ENCODE data around the gene RNF212B. TPM values are rescaled to one million over a fixed set of nuclear protein-coding genes. Genes with fewer than 3 reads are reported as not detected.

Gene RNF212B
- total and polyA plus RNA-seq, 2 experiments from 2014 or later, result not detected

DNA sequence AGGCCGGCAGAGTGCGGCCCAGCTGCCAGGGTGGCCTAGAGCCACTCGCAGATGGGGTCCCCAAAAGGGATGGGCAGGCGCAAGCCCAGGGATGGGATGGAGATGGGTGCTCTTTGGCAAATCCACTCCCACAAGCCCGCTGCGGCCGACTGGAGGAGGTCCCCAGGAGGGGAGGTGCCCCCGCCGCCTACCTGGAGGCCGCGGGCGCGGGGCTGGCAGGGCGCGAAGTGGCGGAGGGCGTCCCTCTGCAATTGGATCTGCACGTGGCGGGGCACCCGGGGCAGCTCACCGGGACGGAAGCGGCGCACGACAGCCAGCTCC is 64.2 kb downstream of the RNF212B start:
- Histone ChIP-seq H2AFZ (peak overlapping the region; percentile 91), H3K27me3 (replicated peaks; ENCODE audit: insufficient read depth) (no peaks in the 10 kb centered on the region), H3K79me2 (ENCODE audit: insufficient read depth) (peaks cover 3% of the 10 kb centered on the region), H3F3A (ENCODE audit: insufficient read depth) (peaks cover 43% of the 10 kb centered on the region), H3K4me3 (peak overlapping the region; percentile 87), H3K4me1 (ENCODE audit: insufficient read depth) (peaks cover 29% of the 10 kb centered on the region), H3K9me3 (ENCODE audit: low read depth) (no peaks in the 10 kb centered on the region), H3K9me2 (ENCODE audit: insufficient read depth) (no peaks in the 10 kb centered on the region), H4K20me1 (ENCODE audit: insufficient read depth) (no peaks in the 10 kb centered on the region), H3K27ac (peak overlapping the region; percentile 86), H3K36me3 (ENCODE audit: low read depth) (no peaks in the 10 kb centered on the region), H3K4me2 (ENCODE audit: unreplicated experiment) (peak overlapping the region; percentile 89), H3K9ac (peak overlapping the region; percentile 91)
- 1 to 2% methylated on average over 11 to 16 of the region's 25 CpGs for WGBS, 2 experiments (ENCODE audit: low coverage in 1 of 2, low lambda C conversion rate in 2 of 2, missing lambda C conversion rate in 2 of 2)
- no peak for DNase-seq
- TF ChIP-seq EZH2phosphoT487 (IDR thresholded peaks at IDR 0.05; ENCODE audit: insufficient read depth, low read depth), result no peak
- in situ Hi-C loops (cut with MboI), result no loop called here

DNA sequence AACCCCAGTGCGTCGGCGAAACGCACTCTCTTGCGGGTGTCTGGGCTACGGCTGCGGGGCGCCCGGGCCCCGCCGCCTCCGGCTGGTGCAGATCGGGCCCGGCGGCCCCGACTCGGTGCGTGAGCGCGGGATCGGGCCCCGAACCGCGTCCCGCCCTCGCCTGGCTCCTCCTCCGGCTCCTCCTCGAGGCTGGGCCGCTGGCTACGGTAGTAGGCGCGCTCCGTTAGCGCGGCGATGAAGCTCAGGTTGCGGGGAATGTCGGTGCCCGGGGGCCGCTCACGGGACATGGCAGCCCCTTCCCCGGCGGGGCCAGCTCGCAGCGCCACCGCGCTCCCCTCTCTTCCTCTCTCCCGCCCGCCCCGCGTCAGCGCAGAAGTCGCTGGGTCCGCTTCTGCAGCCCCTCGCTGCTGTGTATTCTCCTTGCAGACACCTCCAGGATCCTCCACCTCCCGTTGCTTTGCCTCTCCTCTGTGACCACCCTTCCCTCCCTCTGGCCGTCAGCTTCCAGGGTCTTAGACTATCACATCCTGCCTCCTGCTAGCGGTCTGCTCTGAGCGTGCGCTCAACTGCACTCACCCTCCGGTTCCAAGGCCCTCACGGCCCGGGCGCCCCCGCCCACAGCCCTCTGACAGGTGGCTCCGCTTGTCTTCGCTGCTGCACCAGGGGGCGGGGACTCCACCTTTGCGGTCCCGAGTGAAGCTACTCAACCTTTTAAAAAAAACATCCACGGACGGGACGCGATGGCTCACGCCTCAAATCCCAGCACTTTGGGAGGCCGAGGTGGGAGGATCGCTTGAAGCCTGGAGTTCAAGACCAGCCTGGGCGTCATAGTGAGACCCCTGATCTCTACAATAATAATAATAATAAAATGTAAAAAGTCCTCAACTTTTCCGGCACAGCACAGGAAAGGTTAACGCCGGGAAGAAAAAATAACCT is 64.8 kb downstream of the RNF212B start, which contains the start of gene PPP1R3E:
PPP1R3E (minus strand) TSS at position 570 of the 936 bp plus-strand sequence; CDS start at position 287, 283 bp downstream.
- Histone ChIP-seq H3K27ac (peak within 1 kb of the TSS; percentile 86), H3K4me3 (peak within 1 kb of the TSS; percentile 87), H3K36me3 (ENCODE audit: low read depth) (no peaks in the 10 kb centered on the region), H3F3A (ENCODE audit: insufficient read depth) (peaks cover 40% of the 10 kb centered on the region), H3K4me1 (ENCODE audit: insufficient read depth) (peaks cover 32% of the 10 kb centered on the region), H3K27me3 (replicated peaks; ENCODE audit: insufficient read depth) (no peaks in the 10 kb centered on the region), H2AFZ (peak within 1 kb of the TSS; percentile 91), H3K79me2 (ENCODE audit: insufficient read depth) (peaks cover 10% of the 10 kb centered on the region), H3K4me2 (ENCODE audit: unreplicated experiment) (peak within 1 kb of the TSS; percentile 89), H3K9me2 (ENCODE audit: insufficient read depth) (no peaks in the 10 kb centered on the region), H4K20me1 (ENCODE audit: insufficient read depth) (no peaks in the 10 kb centered on the region), H3K9me3 (ENCODE audit: low read depth) (no peaks in the 10 kb centered on the region), H3K9ac (peak within 1 kb of the TSS; percentile 91)
- TF ChIP-seq EZH2 (IDR thresholded peaks at IDR 0.05; ENCODE audit: insufficient read depth, poor library complexity, severe bottlenecking) (no peak), EZH2phosphoT487 (IDR thresholded peaks at IDR 0.05; ENCODE audit: insufficient read depth, low read depth) (no peak)
- WGBS, 2 experiments (ENCODE audit: low coverage in 1 of 2, low lambda C conversion rate in 2 of 2, missing lambda C conversion rate in 2 of 2), result 5% methylated on average over 58 to 64 of the region's 81 CpGs
- in situ Hi-C loops (cut with MboI), result no loop called here
- peak; percentile 87 for DNase-seq

DNA sequence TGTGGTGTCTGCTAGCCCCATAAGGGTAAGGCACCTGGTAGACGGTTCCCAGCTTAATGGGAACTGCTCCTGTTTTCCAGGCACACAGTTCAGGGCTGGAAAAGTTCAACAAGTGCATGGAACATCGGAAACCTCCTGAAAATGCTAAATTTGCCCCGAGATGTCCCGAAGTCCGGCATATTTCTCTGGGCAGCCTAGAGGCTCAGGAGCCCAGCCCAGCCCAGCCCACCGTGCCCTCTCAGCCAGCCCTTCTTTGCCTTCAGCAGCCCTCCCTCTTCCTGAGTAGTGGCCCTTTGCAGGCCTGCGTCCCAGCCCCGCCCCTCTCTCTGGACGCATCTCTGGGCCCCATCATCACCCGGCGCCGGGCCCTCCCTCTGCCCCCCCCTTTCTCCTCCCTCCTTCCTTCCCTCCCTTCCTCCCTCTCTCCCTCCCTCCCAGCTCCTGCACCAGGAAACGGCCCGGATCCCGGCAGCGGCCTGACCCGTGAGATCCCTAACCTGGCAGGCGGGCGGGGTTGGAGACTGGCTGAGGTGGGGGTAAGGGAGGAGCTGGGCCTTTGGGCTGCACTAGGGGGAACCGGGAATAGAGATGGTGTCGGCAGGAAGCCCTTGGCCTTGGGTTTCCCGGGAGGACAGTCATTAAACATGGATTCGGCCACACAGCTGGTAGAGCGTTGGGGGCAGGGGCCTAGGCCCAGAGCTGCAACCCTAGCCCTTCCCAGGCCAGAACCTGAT is 68.8 kb downstream of the RNF212B start, which contains the start of gene BCL2L2:
BCL2L2 (plus strand) TSS at position 422 of the 734 bp plus-strand sequence. CDS start 935 bp downstream, outside the sequence.
- in situ Hi-C loops (cut with MboI), result no loop called here
- peaks cover 16% of the 10 kb centered on the region; the same call in 1 of the 2 replicates for H3K36me3 ChIP-seq (ENCODE audit: low read depth)
- H3K27me3 ChIP-seq (replicated peaks; ENCODE audit: insufficient read depth), result no peaks in the 10 kb centered on the region
- TF ChIP-seq EZH2 (IDR thresholded peaks at IDR 0.05; ENCODE audit: insufficient read depth, poor library complexity, severe bottlenecking), result no peak
- no peak for TF ChIP-seq EZH2phosphoT487 (IDR thresholded peaks at IDR 0.05; ENCODE audit: insufficient read depth, low read depth)
- no peaks in the 10 kb centered on the region for H3K9me3 ChIP-seq (ENCODE audit: low read depth)
- no peaks in the 10 kb centered on the region for H3K9me2 ChIP-seq (ENCODE audit: insufficient read depth)
- H3K4me2 ChIP-seq (ENCODE audit: unreplicated experiment), result peak within 1 kb of the TSS; percentile 100
- peaks cover 22% of the 10 kb centered on the region for H3K4me1 ChIP-seq (ENCODE audit: insufficient read depth)
- H3K4me3 ChIP-seq, result peak within 1 kb of the TSS; percentile 98
- peak within 1 kb of the TSS; percentile 95 for H2AFZ ChIP-seq
- H3K79me2 ChIP-seq (ENCODE audit: insufficient read depth), result peaks cover 50% of the 10 kb centered on the region
- peaks cover 11% of the 10 kb centered on the region; the same call in 1 of the 2 replicates for H3F3A ChIP-seq (ENCODE audit: insufficient read depth)
- peak; percentile 94 for DNase-seq
- H3K27ac ChIP-seq, result peak within 1 kb of the TSS; percentile 85
- peak within 1 kb of the TSS; percentile 97 for H3K9ac ChIP-seq
- 0 out of 2 replicates have a peak, but pooled peaks cover 4% of the 10 kb centered on the region for H4K20me1 ChIP-seq (ENCODE audit: insufficient read depth)
- WGBS, 2 experiments (ENCODE audit: low coverage in 1 of 2, low lambda C conversion rate in 2 of 2, missing lambda C conversion rate in 2 of 2), result 1 to 3% methylated on average over 17 to 24 of the region's 24 CpGs

DNA sequence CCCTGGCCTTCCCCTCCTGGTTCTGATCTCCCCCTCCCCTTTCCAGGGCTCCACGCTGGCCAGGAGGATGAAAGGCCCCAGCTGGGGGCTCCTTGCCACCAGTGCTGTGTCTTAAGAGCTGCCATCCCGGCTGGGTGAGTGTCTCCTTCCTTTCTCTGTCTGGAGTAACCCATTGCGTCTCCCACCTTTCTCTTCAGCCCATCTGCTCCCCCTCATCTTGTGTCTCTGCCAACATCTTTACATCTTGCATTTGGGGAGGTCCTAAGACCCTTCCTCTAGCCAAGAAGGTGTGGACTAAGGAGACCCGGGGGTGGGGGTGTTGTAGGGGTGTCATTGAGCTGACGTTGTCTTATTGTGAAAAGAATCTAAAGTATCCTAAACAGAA is 69.4 kb downstream of the RNF212B start:
- Histone ChIP-seq H3F3A (ENCODE audit: insufficient read depth) (peaks cover 11% of the 10 kb centered on the region; the same call in 1 of the 2 replicates), H3K79me2 (ENCODE audit: insufficient read depth) (peaks cover 55% of the 10 kb centered on the region), H3K9ac (peak overlapping the region; percentile 97), H3K4me1 (ENCODE audit: insufficient read depth) (peaks cover 22% of the 10 kb centered on the region), H3K36me3 (ENCODE audit: low read depth) (peaks cover 20% of the 10 kb centered on the region), H3K27me3 (replicated peaks; ENCODE audit: insufficient read depth) (no peaks in the 10 kb centered on the region), H3K9me3 (ENCODE audit: low read depth) (no peaks in the 10 kb centered on the region), H3K9me2 (ENCODE audit: insufficient read depth) (no peaks in the 10 kb centered on the region), H4K20me1 (ENCODE audit: insufficient read depth) (0 out of 2 replicates have a peak, but pooled peaks cover 4% of the 10 kb centered on the region), H3K4me3 (peak overlapping the region; percentile 98), H2AFZ (peak overlapping the region; percentile 95), H3K27ac (peak overlapping the region; percentile 85), H3K4me2 (ENCODE audit: unreplicated experiment) (peak overlapping the region; percentile 100)
- WGBS, 2 experiments (ENCODE audit: low coverage in 1 of 2, low lambda C conversion rate in 2 of 2, missing lambda C conversion rate in 2 of 2), result 0 to 1% methylated on average over 5 of the region's 5 CpGs
- DNase-seq, result no peak
- in situ Hi-C loops (cut with MboI), result no loop called here
- TF ChIP-seq EZH2phosphoT487 (IDR thresholded peaks at IDR 0.05; ENCODE audit: insufficient read depth, low read depth) (no peak), EZH2 (IDR thresholded peaks at IDR 0.05; ENCODE audit: insufficient read depth, poor library complexity, severe bottlenecking) (no peak)
